ENCODE measurements around the gene DONSON.

DNA sequence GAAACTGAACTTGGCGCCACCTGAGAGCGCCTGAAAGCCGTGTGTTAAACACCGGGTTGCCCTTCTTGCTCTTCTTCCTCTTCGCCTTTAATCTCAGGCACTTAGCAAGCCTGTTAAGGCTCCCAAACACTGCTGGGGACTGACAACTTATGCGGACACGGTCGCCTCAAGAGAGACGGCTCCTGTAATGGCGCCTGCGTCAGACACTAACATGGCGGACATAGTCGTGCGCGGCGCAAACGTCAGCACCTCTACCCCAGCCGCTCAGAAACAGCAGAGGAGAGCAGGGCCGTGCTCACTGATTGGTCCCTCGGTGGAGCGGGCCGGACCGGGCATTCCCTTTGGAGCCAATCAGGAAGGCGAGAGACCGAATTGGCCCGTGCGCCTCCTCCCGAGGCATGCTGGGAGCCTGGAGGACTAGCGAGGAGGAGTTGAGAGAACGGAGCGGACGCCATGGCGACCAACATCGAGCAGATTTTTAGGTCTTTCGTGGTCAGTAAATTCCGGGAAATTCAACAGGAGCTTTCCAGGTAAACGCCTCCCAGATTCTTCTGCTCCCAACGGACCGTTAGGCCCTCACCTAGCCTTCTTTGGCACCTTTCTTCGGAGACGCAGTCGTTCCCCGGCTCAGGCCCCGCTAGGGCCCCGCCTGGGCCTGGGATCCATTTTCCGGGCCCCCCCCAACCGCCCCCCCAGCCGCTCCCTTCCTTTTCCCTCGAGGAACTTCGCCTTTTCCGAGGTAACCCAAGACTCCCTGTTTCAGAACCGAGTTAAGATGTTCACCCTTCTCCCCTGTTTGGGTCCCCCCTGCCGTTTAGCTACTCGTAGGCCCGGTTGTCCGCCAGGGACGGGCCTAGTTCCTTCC lies 45.6 kb downstream of the DONSON start, which contains the start of gene SON:
- TF ChIP-seq, protein P1, sequence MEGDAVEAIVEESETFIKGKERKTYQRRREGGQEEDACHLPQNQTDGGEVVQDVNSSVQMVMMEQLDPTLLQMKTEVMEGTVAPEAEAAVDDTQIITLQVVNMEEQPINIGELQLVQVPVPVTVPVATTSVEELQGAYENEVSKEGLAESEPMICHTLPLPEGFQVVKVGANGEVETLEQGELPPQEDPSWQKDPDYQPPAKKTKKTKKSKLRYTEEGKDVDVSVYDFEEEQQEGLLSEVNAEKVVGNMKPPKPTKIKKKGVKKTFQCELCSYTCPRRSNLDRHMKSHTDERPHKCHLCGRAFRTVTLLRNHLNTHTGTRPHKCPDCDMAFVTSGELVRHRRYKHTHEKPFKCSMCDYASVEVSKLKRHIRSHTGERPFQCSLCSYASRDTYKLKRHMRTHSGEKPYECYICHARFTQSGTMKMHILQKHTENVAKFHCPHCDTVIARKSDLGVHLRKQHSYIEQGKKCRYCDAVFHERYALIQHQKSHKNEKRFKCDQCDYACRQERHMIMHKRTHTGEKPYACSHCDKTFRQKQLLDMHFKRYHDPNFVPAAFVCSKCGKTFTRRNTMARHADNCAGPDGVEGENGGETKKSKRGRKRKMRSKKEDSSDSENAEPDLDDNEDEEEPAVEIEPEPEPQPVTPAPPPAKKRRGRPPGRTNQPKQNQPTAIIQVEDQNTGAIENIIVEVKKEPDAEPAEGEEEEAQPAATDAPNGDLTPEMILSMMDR (IDR thresholded peaks at IDR 0.05; ENCODE audit: borderline replicate concordance, extremely low read depth, low read length, poor library complexity, severe bottlenecking), result no peak
- TF ChIP-seq EZH2 (IDR thresholded peaks at IDR 0.05; ENCODE audit: borderline replicate concordance, low read depth, low read length, severe bottlenecking), result no peak

Measured in DND-41 (cell line).